Activated CD4-positive, CD25-positive, alpha-beta regulatory T cell treated with anti-CD3 and anti-CD28 coated beads, Interleukin-2, amount 50 U/mL, for 72 hours (primary cell): ENCODE measurements around the gene C17orf50.

ENCODE experiments used
- DNase-seq: peaks from one replicate; pipeline ENCODE4 v3.0.0; 2021

C17orf50 gene

DNA sequence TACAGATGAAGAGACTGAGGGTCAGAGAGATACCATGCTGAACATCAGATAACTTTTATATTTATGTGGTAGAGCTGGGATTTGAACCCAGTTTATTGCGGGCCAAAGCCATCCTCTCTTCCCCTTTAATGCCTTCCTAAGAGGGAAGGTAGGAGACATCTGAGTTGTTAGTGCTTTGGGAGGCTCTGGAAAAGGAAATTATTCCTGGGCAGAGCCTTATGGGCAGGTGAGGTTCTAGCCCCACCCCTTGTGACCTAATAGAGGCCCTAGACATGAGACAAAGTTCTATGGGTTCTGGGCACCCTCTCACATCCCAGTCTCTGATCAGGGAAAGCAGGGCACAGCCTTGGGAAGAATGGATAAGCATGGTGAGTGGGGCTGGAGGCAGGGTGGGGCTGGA, at the start of gene C17orf50:
C17orf50 (plus strand) TSS at position 301 of the 400 bp plus-strand sequence; CDS start at position 356, 55 bp downstream.
- DNase-seq = no peak

DNA sequence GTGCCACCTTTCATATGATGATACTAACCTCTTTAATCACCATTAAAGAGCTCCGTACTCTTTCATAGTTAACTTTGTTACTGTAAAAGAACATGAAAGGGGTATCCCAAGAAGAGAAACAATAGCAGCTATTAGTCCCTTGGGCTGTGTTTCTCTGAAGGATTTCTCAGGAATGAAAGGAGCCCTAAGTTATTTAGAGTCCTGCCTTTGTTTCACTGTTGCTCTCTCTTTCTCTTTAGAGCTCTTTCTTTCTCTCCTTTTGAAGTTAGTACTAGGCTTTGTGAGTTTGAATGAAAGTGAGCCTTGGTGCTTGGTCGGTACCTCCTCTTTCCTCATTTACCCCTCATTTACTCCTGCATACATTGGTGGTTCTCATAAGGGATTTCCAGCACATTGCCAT, 49.7 kb upstream of the C17orf50 start:
- DNase-seq = no peak

DNA sequence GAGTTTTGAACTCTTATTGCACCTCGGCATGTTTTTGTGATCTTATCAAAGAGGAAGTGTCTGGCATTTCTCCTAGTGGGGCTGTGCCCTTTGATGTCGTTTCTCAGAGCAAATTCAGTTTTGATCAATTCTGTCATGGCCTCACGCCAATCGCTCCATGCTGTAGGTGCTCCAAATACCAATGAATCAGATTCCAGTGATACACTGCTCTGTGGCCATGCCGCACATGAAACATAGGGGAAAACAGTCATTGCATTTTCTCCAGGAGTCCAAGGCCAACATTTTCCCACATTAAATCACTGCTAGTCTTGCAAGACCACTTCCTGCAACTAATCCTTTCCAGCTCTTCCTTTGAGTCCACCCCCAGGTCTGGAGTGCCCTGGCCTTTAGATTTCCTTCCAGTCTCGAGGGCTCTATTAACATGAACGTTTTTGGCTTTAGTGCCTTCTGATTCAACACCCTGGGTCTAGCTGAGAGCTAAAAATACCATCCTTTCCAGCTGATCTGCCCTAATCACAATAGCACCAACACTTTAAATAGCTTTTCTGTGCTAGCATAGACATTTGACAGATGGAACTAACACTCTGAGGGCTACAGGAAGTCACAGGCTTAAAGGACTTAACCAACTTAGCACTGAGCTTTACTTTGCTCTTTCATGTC, 47.5 kb upstream of the C17orf50 start:
- DNase-seq = no peak

DNA sequence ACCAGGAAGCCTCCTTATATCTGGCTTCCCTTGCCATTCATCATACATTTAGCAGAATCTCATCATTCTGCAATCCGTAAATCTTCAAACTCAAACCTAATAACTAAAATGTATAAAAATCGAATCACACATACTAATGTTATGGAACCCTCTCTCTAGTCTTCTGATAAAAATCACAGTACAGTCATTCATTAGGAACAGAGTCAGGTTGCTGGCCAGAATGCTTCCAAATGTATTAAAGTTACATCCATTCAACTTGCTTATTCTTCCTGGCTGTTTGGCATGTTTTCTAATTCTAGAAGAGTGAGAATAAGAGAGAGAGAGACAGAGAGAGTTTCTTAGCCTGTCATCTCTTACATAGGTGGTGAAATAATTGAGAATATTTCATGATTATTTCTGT, 45.7 kb upstream of the C17orf50 start:
- no peak for DNase-seq

DNA sequence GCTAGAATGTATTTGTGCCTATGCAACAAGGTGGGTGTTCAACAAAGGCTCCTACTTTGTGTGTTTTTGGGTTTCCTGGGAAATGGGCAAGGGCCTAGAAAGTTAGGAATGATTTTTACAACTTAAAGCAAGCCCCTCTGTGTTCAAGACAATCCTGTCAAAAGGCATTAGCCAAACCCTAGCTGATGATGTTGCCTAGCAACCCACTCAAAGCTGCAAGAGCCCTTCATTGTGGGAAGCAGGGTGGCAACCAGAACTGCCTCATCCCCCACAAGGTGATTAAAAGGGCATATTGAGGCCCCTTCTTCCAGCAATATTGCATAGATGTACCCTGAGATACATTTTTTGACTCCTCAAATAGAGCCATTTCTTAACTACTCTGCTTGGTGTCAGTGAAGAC, 45.3 kb upstream of the C17orf50 start:
- DNase-seq = no peak

DNA sequence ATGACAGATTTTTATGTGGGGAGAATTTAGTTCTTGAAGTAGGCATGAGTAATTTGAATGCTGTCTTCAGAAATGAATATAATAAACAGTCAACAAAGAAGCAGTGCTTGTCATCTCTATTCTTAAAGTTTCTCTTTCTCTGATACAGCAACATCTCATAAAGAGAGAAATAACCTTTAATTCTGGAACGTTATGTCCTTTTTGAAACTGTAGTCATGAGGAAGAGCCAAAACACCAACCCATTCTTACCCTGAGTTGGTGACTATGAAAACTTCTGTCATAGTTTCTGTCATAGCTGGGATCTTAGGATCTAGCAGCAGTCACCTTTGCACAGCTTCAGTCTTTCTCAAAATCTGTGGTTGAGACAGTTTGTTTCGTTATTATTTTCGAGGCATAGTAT, 44.5 kb upstream of the C17orf50 start:
- DNase-seq = no peak

DNA sequence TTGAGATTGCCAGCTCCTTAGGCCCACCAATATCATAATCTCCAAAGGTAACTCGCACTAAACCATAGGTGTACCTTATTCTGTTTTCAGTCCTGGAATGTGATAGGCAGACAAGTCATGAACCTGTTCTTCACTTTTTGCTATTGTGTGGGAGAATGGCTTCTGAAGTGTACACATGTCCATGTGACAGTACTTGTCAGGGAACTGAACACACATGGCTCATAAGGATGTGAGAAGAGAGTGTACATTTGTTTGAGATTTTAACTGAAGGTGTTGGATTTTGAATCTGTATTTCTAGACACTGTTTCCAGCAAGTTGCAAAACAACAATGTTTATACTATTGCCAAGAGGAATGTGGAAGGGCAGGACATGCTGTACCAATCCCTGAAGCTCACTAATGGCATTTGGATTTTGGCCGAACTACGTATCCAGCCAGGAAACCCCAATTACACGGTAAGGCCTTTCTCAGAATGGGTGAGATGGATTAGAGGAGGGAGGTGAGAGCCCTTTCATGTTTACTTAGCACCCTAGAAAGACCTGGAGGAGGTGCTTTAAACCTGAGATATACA, 43.7 kb upstream of the C17orf50 start:
- no peak for DNase-seq

DNA sequence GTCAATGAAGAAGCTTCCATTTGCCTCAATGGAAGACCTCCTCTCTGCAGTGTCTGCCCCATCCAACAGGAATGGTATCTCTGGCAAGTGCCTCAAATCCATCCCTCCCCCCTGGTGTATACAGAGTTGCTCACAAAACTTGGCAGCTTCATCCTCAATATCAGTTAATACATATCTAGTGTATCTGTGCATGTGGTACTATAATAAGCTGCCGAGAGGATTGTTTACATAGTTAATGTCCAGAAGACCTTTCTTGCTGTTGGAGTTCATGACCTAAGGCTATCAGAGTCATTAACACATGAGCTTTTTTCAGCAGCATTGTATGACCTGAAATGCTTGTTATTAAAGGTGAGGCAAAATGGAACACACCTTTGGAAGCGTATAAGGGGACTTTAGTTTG, 43.2 kb upstream of the C17orf50 start:
- no peak for DNase-seq

DNA sequence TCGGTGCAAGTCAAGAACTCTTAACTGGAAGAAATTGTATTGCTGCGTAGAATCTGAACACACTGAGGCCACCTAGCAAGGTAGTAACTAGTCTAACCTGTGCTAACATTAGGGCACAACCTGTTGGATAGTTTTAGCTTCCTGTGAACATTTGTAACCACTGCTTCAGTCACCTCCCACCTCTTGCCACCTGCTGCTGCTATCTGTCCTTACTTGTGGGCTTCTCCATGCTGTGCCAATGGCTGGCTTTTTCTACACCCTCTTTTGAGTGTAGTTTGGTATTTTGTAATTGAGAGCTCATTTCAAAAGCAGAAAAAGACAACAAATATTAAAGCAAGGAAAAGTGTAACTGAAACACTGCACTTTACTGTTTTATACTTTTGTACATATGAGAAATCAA, 37.0 kb upstream of the C17orf50 start:
- DNase-seq = no peak

DNA sequence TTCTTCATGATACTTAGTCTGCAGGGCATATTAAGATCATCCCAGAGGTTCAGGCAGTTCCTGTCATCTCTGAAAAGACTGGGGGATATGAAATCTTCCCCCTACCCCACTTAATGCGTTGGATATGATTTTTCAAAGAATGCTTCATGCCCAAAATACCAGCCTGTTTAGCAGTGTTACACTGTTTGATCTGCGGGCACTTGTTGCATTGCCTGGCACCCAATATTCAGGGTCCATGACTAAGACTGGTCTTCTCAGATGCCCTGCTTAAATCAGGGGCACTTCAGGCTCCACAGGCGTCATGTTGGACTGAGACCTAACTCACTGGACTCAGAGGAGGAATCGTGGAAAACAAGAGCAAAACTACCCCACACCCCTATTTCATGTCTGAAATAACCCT, 35.6 kb upstream of the C17orf50 start:
- no peak for DNase-seq

DNA sequence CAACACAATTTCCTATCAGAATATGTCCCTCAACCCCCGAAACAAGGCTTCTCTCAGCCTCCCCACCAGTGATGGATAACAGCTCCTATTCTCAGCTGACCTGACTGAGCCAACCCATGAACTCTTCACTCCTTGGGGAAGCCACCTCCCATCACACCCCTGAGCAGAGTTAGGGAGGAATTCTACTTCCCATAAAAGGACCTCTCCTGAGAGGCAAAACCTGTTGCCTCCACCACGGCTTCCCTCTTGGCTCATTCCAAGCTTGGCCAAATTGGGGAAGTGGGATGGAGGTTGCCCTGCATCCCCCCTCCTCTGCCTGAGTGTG, 34.9 kb upstream of the C17orf50 start:
- no peak for DNase-seq

DNA sequence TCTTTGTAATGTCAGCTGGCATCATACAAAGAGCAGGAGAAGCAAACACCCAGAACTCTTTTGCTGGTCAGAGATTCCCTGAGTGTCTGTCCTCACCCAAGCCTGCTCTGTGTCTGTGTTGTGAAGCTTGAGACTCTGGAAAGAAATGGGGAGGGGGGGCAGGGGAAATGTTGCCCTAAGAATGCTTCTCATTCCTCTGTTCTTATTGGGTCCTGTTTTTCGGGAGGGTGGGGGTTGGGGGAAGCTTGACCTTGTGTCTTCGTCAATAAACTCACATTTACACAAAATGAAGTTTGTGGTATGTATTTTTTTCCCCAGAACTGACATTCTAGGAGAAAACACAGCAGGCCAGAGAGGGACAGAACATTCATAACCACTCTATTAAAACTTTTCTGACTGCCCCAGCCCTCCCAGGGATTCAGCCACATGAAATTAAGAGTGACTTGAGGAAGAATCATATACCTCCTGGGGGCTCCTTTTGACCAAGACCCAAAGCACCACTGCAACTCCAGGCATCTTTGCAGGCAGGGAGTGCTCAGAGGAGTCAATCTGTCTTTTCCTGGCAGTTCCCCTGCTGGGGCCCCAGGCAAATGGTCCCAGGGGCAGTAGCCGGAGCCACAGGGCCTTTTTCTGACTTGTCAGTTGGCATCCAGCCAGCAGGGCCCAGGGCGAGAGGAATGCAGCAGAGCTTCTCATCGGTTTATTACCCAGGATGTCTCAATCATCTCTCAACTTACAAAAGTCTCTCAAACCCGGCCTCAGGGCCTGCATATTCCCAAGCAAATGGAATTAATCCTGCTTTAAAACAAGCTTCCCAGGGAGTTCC, 34.3 kb upstream of the C17orf50 start:
- no peak for DNase-seq

DNA sequence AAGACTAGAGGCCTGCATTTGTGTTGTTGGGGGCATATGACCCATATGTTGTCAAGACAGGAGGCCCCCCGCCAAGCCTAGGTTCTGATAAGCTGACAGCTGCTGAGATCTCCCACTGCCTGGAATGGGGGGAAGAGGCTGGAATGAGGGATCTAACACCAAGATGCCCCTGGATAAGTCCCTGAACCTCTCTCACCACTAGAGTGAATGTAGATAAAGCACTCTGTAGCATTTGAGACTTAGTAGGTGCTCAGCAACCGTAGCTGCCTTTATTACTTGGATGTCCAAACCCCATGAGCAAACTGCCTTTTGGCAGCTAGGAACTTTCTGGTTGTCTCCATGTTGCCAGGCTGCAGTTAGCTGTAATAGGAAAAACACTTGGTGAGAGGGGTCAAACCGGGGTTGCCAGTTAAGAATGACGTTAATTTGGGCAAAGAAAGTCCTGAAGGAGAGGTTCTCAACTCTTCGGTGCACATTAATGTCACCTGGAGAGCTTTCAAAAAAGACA, 33.7 kb upstream of the C17orf50 start:
- DNase-seq = no peak

DNA sequence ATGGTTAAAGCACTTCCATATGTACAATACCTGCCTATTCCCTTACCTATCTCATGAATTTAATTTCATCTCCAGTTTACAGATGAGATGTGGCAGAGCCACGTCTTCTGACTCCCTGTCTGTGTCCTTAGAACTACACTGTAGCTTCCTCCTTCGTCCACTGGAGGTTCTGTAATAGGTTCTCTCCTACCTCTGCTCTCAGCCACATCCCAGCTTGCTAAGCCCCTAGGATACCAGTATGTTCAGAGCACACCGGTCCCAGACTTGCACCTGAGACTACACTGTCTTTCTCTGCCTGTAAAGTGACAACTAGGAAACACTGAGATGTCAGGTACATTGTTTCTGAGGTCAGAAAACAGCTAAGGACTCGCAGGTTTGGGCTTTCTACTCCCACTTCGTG, 33.1 kb upstream of the C17orf50 start:
- no peak for DNase-seq

DNA sequence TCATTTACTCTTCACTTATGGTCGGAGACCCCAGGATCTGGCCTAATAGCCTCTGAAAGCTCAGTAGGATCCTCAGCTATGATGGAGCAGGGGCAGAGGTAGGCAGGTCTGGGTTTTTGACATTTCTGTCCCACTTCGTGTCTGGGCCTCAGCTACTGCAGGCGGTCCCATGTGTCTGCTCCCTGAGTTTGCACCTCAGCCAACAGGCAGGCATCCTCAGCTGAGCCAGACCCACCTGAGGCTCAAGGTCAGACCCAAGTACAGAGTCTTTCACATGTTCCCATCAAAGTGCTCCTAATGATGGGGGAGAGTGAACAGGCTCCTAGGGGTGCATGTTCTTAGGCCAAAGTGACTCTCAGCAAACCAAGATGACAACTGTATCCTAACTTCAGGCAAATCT, 32.1 kb upstream of the C17orf50 start:
- DNase-seq = no peak

DNA sequence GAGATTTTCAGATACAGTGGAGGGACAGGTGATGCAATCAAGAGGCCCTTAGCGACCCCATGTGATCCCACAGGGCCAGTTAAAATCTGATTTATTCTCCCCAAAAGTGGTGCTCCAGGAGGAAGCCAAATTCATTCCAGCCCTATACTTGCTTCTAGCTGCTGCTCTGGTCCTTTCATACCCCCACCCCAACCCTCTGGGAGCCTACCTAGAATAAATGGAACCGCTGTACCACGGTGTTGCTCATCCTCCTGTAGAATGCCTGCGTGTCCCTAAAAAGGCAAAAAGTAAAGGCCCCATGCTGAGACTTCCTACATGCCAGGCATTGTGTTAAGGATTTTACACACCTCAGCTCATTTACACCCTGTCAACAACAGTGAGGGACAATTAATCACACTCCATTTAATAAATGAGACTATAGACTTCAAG, 31.3 kb upstream of the C17orf50 start:
- DNase-seq = no peak

DNA sequence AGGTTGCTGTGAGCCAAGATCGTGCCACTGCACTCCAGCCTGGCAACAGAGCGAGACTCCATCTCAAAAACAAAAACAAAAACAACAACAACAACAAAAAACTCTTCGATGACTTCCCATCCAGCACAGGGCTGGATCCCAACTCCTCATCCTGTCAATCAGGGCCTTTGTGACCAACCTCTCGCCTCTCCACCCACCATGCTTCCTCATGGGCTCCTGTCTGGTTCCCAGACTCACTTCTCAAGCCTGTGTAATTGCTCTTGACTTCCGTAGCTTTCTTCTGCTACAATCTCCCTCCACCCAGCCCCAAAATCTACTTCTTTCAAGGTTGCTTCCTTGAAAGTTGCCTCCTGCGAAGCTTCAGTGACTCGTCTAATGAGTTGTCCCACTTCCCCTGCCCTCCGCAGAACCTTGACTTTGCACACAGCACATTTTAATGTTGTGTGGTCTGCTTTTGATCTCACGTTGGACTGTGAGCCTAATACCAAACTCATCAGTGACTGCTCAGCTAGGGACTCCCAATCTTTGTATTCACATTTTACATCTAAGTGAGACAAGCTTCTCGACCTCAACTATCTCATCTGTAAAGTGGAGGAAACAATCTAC, 30.2 kb upstream of the C17orf50 start:
- DNase-seq = no peak

DNA sequence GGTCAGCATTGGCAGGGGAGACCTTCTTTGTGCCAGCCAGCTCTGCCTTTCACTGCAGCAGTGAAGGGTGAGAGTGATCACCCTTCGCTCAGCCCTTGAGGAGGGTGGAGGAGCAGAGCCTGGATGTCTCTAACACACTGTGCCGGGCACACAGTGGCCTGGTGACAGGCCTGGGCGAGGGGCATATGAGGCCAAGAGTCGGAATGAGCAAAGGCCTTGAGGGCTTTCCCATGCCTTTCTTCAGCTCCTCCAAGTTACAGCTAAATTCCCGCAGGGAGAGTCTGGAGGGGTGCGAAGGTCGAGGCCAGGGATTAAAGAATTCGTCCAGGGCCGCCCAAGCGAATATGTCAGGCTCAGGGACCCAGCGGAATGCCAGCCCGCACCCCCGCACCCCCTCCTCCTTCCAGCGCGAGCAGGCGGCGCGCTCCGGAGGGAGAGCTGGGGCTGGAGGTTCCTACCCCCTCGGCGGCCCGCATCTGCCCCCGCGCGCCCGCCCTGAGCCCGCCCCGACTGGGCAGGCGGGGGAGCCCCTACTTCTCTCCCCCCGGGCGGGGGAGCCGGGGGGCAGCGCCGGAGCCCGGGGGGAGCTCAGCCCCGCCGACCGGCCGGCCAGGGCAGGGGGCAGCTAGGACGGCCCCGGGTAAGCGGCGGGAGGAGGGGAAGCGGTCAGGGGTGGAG, 29.3 kb upstream of the C17orf50 start, which contains the start of gene RASL10B:
RASL10B (plus strand) TSS at position 401 of the 678 bp plus-strand sequence. CDS start 3,546 bp downstream, outside the sequence.
- DNase-seq = no peak

DNA sequence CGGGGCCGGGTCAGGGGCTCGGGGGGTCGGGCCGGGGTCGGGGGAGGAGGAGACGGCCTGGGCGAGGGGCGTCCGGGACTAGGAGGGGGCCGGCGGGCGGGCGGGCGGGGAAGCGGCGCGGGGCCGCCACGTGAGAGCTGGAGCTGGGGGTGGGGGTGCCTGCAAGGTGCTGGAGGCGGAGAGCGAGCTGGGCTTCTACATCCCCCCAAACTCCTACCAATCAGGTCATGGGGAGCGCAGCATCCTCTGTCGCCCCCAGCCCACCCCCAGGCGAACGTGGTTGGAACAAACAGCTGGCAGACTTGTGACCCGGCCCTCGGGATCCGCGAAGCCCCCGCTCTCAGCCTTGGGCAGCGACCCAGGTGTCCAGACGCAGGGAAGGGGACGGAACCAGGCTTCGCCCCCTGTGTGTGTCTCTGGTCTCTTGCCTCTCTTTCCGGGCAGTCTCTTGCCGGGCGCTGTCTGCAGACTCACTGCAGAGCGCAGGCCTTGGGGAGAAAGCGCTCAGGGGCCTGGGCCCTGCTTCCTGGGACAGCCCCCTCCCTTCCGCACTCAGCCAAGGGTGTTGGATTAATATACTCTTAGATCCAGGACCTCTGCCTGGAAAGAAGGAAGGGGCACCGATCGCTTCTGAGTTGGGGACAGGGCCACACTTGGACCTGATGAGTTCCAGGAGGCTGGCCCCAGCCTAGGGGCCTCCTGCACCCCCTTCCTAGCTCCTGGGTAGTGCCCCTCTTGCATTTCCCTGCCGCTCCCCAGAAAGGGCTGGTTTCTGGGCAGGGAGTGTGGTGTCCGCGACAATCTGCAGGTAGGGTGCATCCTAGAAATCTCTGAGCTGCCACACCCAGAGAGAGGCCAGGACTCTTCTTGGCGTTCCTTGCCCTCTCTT, 28.5 kb upstream of the C17orf50 start:
- no peak for DNase-seq

DNA sequence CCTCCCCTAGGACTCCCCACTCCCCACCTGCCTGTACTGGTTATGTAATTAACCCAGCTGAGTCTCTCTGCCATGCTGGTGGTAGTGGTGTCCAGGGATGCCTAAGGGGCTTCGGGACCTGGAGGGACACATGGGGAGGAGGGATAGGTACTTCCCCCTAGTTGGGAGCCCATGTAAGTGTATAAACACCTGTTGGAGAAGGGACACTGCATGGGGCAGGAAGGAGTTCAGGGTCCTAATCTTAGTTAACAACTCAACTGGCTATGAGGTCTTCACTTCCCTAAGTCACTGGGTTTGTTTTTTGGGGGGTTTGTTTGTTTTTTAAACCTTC, 27.9 kb upstream of the C17orf50 start:
- DNase-seq = no peak

DNA sequence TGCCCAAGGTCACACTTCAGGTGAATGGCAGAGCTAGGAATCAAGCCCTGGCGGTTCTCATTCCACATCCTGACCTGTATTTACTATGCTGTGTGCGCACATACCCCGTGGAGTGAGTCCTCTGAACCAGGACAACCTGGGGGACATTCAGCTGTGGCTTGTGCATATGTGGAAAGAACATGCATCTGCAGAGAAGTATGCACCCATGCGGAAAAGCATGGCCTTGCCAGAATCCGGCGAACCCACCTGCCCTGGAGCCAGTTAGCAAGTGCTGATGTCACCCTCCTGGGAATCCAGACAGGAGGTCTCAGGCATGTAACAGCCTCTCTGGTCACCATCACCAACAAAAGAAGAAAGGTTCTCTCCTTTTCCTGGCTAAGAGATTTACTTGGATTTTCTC, 27.3 kb upstream of the C17orf50 start:
- DNase-seq = no peak

DNA sequence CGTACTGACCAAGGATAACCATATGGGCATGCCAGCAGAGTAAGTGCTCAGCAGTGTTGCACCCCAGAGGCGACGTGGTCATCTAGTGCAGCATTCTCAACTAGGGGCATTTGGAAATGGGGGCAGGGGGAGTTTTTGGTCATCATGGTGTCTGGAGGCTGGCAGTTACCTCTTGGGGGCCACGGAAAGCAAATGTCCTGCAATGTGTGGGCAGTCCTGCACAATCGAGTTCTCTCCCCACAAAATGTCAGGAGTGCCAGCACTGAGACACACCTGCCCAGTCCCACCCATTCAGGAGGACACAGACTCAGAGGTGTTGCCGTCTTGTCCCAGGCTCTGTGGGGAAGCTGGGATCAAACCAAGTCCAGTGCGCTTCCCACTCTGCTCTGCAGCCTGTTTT, 26.3 kb upstream of the C17orf50 start:
- no peak for DNase-seq
